ENCODE results near the gene SYTL5.

Gene SYTL5

DNA sequence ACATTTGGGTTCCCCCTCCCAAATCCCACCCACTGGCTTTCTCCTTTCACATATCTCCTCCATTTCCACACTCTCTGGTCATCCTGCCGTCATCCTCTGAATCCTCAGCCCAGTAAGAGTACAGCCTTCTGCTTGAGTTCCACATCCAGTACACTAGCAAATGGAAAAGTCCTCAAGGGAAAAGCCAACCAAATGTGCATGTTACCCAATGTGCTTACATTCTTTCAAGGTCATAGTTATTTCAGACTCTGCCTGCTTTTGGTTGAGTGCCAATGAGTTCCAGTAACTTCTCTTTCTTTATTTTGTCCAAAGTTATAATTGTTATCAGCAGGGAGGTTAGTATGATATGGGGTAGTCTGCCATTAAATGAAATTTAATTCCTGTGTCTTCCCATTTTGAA, 136.3 kb downstream of the SYTL5 start:
- TF ChIP-seq, protein P1, sequence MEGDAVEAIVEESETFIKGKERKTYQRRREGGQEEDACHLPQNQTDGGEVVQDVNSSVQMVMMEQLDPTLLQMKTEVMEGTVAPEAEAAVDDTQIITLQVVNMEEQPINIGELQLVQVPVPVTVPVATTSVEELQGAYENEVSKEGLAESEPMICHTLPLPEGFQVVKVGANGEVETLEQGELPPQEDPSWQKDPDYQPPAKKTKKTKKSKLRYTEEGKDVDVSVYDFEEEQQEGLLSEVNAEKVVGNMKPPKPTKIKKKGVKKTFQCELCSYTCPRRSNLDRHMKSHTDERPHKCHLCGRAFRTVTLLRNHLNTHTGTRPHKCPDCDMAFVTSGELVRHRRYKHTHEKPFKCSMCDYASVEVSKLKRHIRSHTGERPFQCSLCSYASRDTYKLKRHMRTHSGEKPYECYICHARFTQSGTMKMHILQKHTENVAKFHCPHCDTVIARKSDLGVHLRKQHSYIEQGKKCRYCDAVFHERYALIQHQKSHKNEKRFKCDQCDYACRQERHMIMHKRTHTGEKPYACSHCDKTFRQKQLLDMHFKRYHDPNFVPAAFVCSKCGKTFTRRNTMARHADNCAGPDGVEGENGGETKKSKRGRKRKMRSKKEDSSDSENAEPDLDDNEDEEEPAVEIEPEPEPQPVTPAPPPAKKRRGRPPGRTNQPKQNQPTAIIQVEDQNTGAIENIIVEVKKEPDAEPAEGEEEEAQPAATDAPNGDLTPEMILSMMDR (IDR thresholded peaks at IDR 0.05; ENCODE audit: low read depth, low read length, missing control alignments): no peak
- H3K4me3 ChIP-seq (replicated peaks; ENCODE audit: low read depth, low read length): no peak overlapping the region
- no peak for DNase-seq (ENCODE audit: extremely low read depth, low read depth)

DNA sequence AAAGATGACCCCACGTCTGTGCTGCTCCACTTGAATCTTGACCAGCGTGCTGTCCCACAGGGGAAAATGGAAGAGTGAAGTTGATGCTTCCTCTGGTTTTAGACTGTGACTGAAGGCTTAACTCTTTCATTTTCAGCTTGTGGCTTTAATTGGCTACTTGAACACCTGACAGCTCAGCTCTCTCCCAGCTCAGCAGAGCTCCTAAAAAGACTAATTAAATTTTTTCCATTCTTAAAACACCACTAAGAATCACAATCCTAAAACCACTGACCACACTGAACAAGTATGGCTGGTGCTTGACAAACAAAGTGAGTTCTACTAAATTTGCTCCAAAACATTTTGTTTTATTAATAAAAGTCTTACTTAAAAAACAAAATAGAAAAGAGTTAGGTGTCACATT, 142.7 kb downstream of the SYTL5 start:
- no peak overlapping the region for H3K4me3 ChIP-seq (replicated peaks; ENCODE audit: low read depth, low read length)
- TF ChIP-seq, protein P1 (IDR thresholded peaks at IDR 0.05; ENCODE audit: low read depth, low read length, missing control alignments): no peak
- no peak for DNase-seq (ENCODE audit: extremely low read depth, low read depth)

DNA sequence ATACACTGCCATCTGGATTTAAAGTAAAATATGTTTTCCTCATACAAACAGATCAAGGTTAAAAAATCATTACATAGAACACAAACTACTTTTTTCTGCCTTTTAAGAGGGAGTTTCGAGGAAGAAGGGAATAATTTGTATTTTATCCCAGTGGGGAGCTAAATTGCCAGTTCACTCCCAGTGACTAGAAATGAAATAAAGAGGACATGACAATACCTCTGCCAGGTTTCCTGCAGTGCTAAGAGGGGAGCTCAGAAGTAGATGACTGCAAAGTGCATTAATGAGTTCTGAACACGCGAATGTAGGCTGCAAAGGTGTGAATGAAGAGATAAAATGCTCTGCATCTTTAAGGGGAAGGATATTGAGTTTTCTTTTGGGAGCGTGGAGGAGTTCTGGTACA, 144.6 kb downstream of the SYTL5 start:
- no peak for DNase-seq (ENCODE audit: extremely low read depth, low read depth)
- TF ChIP-seq, protein P1 (IDR thresholded peaks at IDR 0.05; ENCODE audit: low read depth, low read length, missing control alignments): no peak
- no peak overlapping the region for H3K4me3 ChIP-seq (replicated peaks; ENCODE audit: low read depth, low read length)

DNA sequence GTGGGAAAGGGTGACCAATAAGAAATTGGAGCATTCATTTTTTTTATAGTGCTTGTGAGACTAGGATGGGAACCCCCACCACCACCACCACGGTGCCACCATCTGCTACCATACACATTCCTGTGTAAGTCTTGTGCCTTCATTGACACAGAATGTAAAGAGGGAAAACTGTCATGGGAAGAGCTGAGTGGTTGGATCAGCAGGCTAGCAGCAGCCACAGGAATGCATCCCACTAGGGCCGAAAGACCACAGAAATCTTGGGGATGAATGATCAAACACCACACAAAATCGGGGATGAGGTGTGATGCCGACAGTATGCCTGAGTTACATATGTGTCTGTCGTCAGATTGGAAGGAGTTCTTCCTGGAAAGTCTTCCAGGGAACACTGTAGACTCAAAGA, 145.1 kb downstream of the SYTL5 start:
- TF ChIP-seq, protein P1 (IDR thresholded peaks at IDR 0.05; ENCODE audit: low read depth, low read length, missing control alignments): no peak
- DNase-seq (ENCODE audit: extremely low read depth, low read depth): no peak
- no peak overlapping the region for H3K4me3 ChIP-seq (replicated peaks; ENCODE audit: low read depth, low read length)

DNA sequence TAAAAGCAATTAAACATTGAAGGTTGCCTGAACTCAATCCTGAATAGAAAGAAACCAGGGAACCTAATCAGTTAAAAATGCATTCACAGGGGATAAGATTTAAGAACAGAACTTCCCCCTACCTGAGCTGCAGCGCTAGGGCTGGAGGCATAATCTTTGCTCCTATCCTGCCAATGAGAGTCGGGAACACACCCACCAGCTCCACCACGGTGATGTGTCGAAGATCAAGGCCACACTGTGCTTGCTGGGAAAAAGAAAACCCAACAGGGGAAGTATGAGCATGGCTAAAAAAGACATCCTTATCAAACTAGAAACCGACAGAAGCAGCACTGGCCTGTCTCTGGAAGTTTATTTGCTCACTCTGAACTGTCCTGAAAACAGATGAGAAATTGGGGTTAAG, 148.0 kb downstream of the SYTL5 start:
- TF ChIP-seq, protein P1 (IDR thresholded peaks at IDR 0.05; ENCODE audit: low read depth, low read length, missing control alignments): no peak
- no peak overlapping the region for H3K4me3 ChIP-seq (replicated peaks; ENCODE audit: low read depth, low read length)
- DNase-seq (ENCODE audit: extremely low read depth, low read depth): no peak

DNA sequence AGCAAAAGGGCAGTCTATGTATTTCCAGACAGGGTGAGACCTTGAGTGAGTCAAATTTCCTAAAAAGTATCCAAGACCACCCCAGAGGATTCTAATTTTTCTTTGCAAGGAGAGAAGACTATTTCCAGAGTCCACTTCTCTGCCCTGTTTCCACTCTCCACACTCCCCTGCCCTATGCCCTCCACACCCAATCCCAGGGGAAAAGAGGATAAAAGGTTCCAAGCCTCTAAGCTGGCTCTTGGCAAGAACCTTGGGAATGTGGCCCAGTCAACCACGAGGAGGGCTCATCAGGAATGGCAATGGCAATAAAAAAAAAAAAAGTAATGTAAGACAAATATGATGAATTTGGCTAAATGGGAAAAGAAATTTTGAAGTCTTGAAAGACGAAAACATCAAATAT, 148.5 kb downstream of the SYTL5 start:
- no peak for DNase-seq (ENCODE audit: extremely low read depth, low read depth)
- no peak overlapping the region for H3K4me3 ChIP-seq (replicated peaks; ENCODE audit: low read depth, low read length)
- TF ChIP-seq, protein P1 (IDR thresholded peaks at IDR 0.05; ENCODE audit: low read depth, low read length, missing control alignments): no peak

DNA sequence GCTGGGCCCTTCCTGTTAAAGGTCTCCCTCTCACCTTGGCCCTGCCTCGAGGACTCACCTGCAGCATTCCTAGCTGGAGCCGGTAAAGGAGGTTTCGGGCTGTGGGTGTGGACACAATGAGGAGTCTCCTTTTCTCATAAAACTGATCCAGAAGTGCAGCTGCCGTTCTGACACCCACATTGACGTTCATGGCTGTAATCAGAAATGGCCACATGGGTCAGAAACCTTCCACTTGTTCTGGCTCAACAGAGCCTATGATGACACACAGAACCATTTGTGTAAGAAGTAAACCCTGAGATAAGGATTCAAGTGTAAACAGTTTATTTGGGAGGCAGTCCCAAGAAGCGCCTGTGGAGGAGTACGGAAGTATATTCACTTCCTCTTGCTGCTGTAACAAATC, 150.5 kb downstream of the SYTL5 start:
- no peak overlapping the region for H3K4me3 ChIP-seq (replicated peaks; ENCODE audit: low read depth, low read length)
- DNase-seq (ENCODE audit: extremely low read depth, low read depth): no peak
- TF ChIP-seq, protein P1 (IDR thresholded peaks at IDR 0.05; ENCODE audit: low read depth, low read length, missing control alignments): no peak

Data from HFF-Myc (cell line).